Mesothelial cell of epicardium (in vitro differentiated cells): ENCODE results near the gene TIE1. TPM values are rescaled to one million over a fixed set of nuclear protein-coding genes. Genes with fewer than 3 reads are reported as not detected.

ENCODE experiments used
- DNase-seq, 2 experiments: peaks; one replicate each; pipeline ENCODE4 v3.0.0; 2021; ENCODE audit warnings: low spot score in 2 of 2; ENCODE audit not compliant: unreplicated experiment in 2 of 2
- H3K27ac Mint-ChIP-seq: 2 replicates; pipeline ENCODE4 v1.8.0; 2021; ENCODE audit warnings: mixed read lengths
- H3K27me3 Mint-ChIP-seq: 2 replicates; pipeline ENCODE4 v1.8.0; 2021; ENCODE audit warnings: low read depth, mixed read lengths
- H3K36me3 Mint-ChIP-seq: 2 replicates; pipeline ENCODE4 v1.8.0; 2021; ENCODE audit warnings: mixed read lengths
- H3K4me1 Mint-ChIP-seq: 2 replicates; pipeline ENCODE4 v1.8.0; 2021; ENCODE audit warnings: mixed read lengths
- H3K4me3 Mint-ChIP-seq: 2 replicates; pipeline ENCODE4 v1.8.0; 2021; ENCODE audit warnings: mild to moderate bottlenecking, moderate library complexity, mixed read lengths
- H3K9me3 Mint-ChIP-seq: 2 replicates; pipeline ENCODE4 v1.8.0; 2021; ENCODE audit warnings: mixed read lengths
- CTCF ChIP-seq: fragments of 200-600 bp; sonication (generic); IDR thresholded peaks from one replicate; pipeline ENCODE4 v1.5.0; 2021; ENCODE audit warnings: antibody characterized with exemption; ENCODE audit not compliant: unreplicated experiment
- total RNA-seq: library from RNA; stranded (reverse); gene quantifications from 3 replicates; pipeline ENCODE4 v1.2.1, GENCODE V29; 2021

TIE1 gene
- total RNA-seq, 1 donor from 2014 or later: 1.3 TPM

GRCh38 chr1:43292679-43293078 is 8.1 kb upstream of the TIE1 start:
- no peak overlapping the region for H3K4me3 Mint-ChIP-seq
- H3K27me3 Mint-ChIP-seq: no peaks in the 10 kb centered on the region
- DNase-seq: no peak
- H3K9me3 Mint-ChIP-seq: no peaks in the 10 kb centered on the region
- H3K27ac Mint-ChIP-seq: no peak overlapping the region
- no peaks in the 10 kb centered on the region for H3K36me3 Mint-ChIP-seq
- TF ChIP-seq CTCF: no peak
- peaks cover 13% of the 10 kb centered on the region for H3K4me1 Mint-ChIP-seq

- no peak for TF ChIP-seq CTCF
- Mint-ChIP-seq H3K4me3 (no peak overlapping the region), H3K27ac (no peak overlapping the region), H3K36me3 (no peaks in the 10 kb centered on the region), H3K4me1 (peaks cover 13% of the 10 kb centered on the region), H3K9me3 (no peaks in the 10 kb centered on the region), H3K27me3 (no peaks in the 10 kb centered on the region)
- DNase-seq: no peak
Measured at GRCh38 chr1:43293176-43293575, 7.6 kb upstream of the TIE1 start.

- Mint-ChIP-seq H3K9me3 (no peaks in the 10 kb centered on the region), H3K27me3 (no peaks in the 10 kb centered on the region), H3K4me1 (peaks cover 13% of the 10 kb centered on the region), H3K4me3 (no peak overlapping the region), H3K27ac (no peak overlapping the region), H3K36me3 (no peaks in the 10 kb centered on the region)
- no peak for TF ChIP-seq CTCF
- no peak for DNase-seq
Measured at GRCh38 chr1:43293896-43294760, 6.7 kb upstream of the TIE1 start.

- Mint-ChIP-seq H3K27ac (no peak overlapping the region), H3K36me3 (no peaks in the 10 kb centered on the region), H3K27me3 (no peaks in the 10 kb centered on the region), H3K9me3 (no peaks in the 10 kb centered on the region), H3K4me1 (peaks cover 13% of the 10 kb centered on the region), H3K4me3 (no peak overlapping the region)
- no peak for DNase-seq
- TF ChIP-seq CTCF: no peak
Measured at GRCh38 chr1:43294761-43295160, 6.0 kb upstream of the TIE1 start.

- no peak overlapping the region for H3K4me3 Mint-ChIP-seq
- TF ChIP-seq CTCF: no peak
- no peaks in the 10 kb centered on the region for H3K9me3 Mint-ChIP-seq
- peaks cover 13% of the 10 kb centered on the region for H3K4me1 Mint-ChIP-seq
- peak overlapping the region; percentile 30 for H3K27ac Mint-ChIP-seq
- H3K27me3 Mint-ChIP-seq: no peaks in the 10 kb centered on the region
- no peak for DNase-seq
- H3K36me3 Mint-ChIP-seq: no peaks in the 10 kb centered on the region
Measured at GRCh38 chr1:43296207-43296606, 4.6 kb upstream of the TIE1 start.
